ENCODE measurements around the gene HRNR.
A peak's percentile ranks its signal among the peaks of the same experiment; 100 is the strongest.

Gene HRNR

GRCh38 chr1:152168535-152168868 is 55.5 kb downstream of the HRNR start:
- no peak for TF ChIP-seq POLR2AphosphoS5 (IDR thresholded peaks at IDR 0.05; ENCODE audit: low read depth)
- TF ChIP-seq CTCF (IDR thresholded peaks at IDR 0.05; ENCODE audit: insufficient read depth, low read length), result no peak
- TF ChIP-seq SPI1 (IDR thresholded peaks at IDR 0.05; ENCODE audit: borderline replicate concordance, low read depth), result no peak
- no peak for TF ChIP-seq GABPA (IDR thresholded peaks at IDR 0.05; ENCODE audit: low read depth)
- no peak for TF ChIP-seq REST (IDR thresholded peaks at IDR 0.05; ENCODE audit: insufficient replicate concordance, low read depth)
- Histone ChIP-seq H3K27me3 (ENCODE audit: insufficient read depth, poor library complexity, severe bottlenecking) (no peaks in the 10 kb centered on the region), H3K4me3 (replicated peaks; ENCODE audit: insufficient read depth, low read length) (no peak overlapping the region), H3K27ac (replicated peaks) (no peak overlapping the region)
- DNase-seq (ENCODE audit: low read depth in 1 of 2, low spot score in 1 of 2), result no peak

GRCh38 chr1:152167835-152168534 is 56.0 kb downstream of the HRNR start:
- H3K27ac ChIP-seq (replicated peaks), result no peak overlapping the region
- DNase-seq (ENCODE audit: low read depth in 1 of 2, low spot score in 1 of 2), result peak in 1 of 2 experiments; percentile 30
- no peaks in the 10 kb centered on the region for H3K27me3 ChIP-seq (ENCODE audit: insufficient read depth, poor library complexity, severe bottlenecking)
- TF ChIP-seq CTCF (IDR thresholded peaks at IDR 0.05; ENCODE audit: insufficient read depth, low read length) (no peak), POLR2AphosphoS5 (IDR thresholded peaks at IDR 0.05; ENCODE audit: low read depth) (no peak), REST (IDR thresholded peaks at IDR 0.05; ENCODE audit: insufficient replicate concordance, low read depth) (no peak), GABPA (IDR thresholded peaks at IDR 0.05; ENCODE audit: low read depth) (no peak), SPI1 (IDR thresholded peaks at IDR 0.05; ENCODE audit: borderline replicate concordance, low read depth) (no peak)
- no peak overlapping the region for H3K4me3 ChIP-seq (replicated peaks; ENCODE audit: insufficient read depth, low read length)

GRCh38 chr1:152166966-152167365 is 57.0 kb downstream of the HRNR start:
- H3K27me3 ChIP-seq (ENCODE audit: insufficient read depth, poor library complexity, severe bottlenecking), result no peaks in the 10 kb centered on the region
- TF ChIP-seq POLR2AphosphoS5 (IDR thresholded peaks at IDR 0.05; ENCODE audit: low read depth) (no peak), CTCF (IDR thresholded peaks at IDR 0.05; ENCODE audit: insufficient read depth, low read length) (no peak), GABPA (IDR thresholded peaks at IDR 0.05; ENCODE audit: low read depth) (no peak), SPI1 (IDR thresholded peaks at IDR 0.05; ENCODE audit: borderline replicate concordance, low read depth) (no peak), REST (IDR thresholded peaks at IDR 0.05; ENCODE audit: insufficient replicate concordance, low read depth) (no peak)
- DNase-seq (ENCODE audit: low read depth in 1 of 2, low spot score in 1 of 2), result no peak
- no peak overlapping the region for H3K27ac ChIP-seq (replicated peaks)
- H3K4me3 ChIP-seq (replicated peaks; ENCODE audit: insufficient read depth, low read length), result no peak overlapping the region

Measured in HL-60 (cell line).